Activated gamma-delta T cell treated with Interleukin-2 at 50 U/mL for 16 hours (primary cell): ENCODE results near the gene NLRP11.

Experiments used
- DNase-seq: peaks from one replicate; pipeline ENCODE4 v3.0.0-alpha.2; 2020

Gene NLRP11

DNA sequence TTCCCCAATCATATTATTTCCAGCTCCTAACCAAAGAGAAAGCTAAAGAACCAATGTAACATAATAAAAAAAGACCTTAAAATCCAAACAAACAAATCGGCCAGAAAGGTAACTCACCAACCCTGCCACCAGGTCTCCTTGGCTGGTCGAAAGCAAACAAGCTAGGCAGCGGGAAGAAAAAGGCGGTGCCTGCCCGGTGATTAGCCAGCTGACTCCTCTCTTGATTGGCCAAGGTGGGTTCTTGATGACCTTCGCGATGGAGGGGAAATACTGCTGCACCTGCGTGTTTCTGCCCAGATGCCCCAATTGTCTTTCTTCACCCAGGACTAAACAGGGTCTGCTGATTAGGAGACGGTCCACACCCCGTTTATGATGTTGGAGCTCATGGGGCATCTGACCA, at the start of gene NLRP11:
TSS of gene NLRP11 (minus strand) at position 154 of the 400 bp plus-strand sequence. CDS start 13,825 bp downstream, outside the sequence.
- no peak for DNase-seq

DNA sequence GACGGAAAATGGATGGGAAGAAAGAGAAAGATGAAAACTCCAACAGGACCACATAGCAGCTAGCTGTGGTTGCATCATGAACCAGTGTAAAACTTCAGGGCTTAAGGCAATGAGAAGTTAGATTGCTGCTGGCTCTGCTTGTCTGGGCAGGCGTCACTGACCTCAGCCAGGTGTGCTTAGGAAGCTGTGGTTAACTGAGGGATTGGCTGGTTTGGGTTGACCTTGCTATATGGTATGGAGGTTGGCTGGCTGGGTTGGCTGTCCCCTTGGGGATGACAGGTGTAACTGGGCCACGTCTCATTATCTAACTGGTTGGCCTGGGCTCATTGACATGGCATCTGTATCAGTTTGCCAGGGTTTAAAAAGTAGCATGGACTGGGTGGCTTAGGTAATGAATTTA, 45.4 kb upstream of the NLRP11 start:
- DNase-seq = no peak

DNA sequence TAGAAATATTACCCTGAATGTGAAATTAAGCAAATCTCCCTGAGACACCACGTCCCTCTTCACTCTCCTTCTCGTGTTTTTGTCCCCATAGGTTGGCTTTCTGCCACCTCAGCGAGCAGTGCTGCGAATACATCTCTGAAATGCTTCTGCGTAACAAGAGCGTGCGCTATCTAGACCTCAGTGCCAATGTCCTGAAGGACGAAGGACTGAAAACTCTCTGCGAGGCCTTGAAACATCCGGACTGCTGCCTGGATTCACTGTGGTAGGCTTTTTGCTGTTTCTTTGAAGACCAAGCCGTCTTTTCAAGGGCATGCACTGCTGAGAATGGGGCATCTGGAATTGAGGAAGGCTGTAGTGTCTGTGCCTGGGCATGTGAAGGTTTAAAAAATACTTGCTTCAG, 38.9 kb upstream of the NLRP11 start:
- no peak for DNase-seq

DNA sequence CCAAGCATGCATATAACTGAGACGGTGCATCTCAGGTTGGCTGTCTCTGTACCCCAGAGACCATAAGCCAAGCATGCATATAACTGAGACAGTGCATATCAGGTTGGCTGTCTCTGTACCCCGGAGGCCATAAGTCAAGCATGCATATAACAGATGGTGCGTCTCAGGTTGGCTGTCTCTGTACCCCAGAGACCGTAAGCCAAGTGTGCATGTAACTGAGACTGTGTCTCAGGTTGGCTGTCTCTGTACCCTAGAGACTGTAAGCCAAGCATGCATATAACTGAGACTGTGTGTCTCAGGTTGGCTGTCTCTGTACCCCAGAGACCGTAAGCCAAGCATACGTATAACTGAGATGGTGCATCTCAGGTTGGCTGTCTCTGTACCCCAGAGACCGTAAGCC, 35.3 kb upstream of the NLRP11 start:
- DNase-seq = no peak

DNA sequence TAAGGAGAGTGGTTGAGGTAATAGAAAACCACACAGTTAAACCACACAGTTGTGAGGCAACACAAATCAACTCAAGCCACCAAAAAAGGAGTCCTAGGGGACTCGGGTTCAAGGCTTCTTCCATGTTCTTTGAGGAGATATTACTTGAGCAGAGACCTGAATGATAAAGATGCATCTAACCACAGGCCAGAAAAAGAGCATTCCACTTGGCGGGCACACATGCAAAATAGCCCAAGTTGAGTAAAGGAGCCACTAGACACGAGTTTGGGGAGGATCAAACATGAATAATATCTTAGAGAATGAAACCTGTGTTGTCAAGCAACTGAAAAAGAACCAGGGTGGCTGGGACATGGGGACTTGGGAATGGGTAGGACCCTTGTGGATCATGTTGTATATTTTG, 34.7 kb upstream of the NLRP11 start:
- DNase-seq = no peak

DNA sequence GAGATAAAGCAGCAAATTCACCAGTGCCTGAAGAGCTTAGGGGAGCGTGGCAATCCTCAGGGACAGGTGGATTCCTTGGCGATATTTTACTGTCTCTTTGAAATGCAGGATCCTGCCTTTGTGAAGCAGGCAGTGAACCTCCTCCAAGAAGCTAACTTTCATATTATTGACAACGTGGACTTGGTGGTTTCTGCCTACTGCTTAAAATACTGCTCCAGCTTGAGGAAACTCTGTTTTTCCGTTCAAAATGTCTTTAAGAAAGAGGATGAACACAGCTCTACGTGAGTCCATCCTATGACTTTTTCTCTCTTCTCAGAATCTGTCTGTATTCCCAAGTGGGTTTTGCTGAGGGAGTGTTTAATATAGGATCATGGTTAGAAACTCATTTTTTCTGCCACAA, 27.2 kb upstream of the NLRP11 start:
- DNase-seq = no peak

DNA sequence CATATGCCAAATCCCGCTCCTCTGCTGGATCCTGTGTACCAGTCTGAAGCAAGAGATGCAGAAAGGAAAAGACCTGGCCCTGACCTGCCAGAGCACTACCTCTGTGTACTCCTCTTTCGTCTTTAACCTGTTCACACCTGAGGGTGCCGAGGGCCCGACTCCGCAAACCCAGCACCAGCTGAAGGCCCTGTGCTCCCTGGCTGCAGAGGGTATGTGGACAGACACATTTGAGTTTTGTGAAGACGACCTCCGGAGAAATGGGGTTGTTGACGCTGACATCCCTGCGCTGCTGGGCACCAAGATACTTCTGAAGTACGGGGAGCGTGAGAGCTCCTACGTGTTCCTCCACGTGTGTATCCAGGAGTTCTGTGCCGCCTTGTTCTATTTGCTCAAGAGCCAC, 26.6 kb upstream of the NLRP11 start:
- DNase-seq = no peak

DNA sequence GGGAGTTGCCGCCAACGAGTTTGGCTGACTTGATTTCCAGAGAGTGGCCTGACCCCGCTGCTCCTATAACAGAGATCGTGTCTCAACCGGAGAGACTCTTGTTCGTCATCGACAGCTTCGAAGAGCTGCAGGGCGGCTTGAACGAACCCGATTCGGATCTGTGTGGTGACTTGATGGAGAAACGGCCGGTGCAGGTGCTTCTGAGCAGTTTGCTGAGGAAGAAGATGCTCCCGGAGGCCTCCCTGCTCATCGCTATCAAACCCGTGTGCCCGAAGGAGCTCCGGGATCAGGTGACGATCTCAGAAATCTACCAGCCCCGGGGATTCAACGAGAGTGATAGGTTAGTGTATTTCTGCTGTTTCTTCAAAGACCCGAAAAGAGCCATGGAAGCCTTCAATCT, 26.2 kb upstream of the NLRP11 start:
- no peak for DNase-seq

DNA sequence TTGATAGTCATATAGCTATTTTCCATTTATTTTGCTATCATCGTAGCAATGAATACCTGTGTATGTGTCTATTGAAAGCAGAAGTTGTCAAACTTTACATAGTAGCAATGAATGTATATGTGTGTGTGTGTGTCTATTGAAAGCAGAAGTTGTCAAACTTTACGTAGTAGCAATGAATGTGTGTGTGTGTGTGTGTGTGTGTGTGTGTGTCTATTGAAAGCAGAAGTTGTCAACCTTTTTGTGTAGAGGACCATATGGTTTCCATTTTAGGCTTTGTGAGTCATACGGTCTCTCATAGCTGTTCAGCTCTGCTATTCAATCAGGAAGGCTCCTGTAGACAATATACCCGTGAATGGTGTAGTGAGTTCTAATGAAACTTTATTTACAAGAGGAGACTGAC, 25.4 kb upstream of the NLRP11 start:
- no peak for DNase-seq

DNA sequence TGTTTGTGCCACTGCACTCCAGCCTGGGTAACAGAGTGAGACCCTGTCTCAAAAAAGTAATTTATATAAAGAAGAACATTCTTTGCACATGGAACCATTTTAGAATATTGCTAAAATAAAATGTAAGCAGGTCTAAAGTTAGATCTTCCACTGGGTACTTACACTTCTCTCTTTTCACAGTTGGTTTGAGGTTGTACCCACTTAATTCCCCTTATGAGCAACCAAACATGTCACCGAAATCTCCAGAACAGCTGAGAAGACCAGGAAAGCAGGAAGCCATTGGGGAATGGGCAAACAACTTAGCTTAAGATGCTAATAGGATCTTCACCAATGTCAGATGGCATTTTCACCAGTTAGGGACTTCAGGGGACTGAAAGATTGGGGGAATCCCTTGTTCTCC, 23.4 kb upstream of the NLRP11 start:
- DNase-seq = no peak

DNA sequence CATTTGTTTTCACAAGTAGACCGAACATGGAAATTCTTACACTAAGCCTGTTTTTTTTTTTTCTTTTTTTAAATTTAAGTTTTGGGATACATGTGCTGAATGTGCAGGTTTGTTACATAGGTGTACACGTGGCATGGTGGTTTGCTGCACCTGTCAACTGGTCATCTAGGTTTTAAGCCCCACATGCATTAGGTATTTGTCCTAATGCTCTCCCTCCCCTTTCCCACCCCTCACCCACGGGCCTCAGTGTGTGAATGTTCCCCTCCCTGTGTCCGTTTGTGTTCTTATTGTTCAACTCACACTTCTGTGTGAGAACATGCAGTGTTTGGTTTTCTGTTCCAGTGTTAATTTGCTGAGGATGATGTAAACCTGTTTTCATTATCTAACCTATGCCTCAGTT, 7.1 kb upstream of the NLRP11 start:
- DNase-seq = no peak

DNA sequence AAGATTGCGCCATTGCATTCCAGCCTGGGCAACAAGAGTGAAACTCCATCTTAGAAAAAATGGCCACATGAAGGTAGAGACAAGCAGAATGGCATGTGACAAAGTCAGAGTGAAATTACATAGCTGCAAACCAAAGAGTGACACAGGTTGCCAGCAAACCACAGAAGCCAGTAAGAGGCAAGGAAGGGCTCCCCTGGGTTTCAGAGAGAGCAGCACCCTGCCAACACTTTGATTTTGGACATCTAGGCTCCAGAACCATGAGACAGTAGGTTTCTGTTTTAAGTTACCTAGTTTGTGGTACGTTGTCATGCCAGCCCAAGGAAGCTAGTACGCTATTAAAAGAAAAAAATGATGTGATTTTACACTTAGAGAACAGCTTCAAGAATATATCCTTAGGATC, 6.5 kb upstream of the NLRP11 start:
- DNase-seq = no peak

DNA sequence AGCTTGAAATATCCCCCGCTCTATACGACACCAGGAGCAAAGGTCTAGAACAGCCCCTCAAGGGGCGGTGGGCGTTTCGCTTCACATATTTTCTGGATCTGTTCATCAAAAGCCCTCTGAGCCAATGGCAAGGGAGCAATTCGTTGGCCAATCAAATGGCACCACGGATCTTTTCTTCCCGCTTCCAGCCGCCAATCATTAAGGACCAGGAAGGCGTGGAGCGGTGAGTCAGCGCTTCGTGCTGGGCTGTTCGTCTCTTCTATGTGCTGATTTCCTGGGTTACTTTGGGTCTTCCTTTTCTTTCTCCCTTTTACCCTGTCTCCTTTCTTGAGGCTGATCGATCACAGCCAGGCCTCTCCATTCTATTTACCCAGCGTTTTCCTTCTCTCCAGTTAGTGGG, 4.5 kb upstream of the NLRP11 start, which contains the start of gene NLRP4:
TSS of gene NLRP4 (plus strand) at position 201 of the 400 bp plus-strand sequence. CDS start 15,541 bp downstream, outside the sequence.
- DNase-seq = no peak

DNA sequence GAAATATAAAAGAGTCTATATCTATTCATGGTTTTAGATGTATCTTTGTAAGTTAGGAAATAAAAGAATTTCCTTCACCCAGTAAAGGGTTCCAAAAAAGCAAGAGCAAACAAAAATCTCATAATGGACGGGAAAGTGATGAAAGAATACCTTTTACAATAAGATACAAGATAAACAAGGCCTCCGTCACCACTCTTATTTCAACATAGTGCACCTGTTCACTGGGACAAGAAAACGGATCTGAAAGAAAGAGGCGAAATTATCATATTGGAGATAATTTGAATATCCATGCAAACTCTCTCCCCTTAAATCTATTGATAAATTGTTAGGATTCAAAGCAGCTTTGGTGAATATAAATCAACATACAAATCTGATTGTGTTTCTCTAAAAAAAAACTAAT, 877 bp upstream of the NLRP11 start:
- DNase-seq = no peak

DNA sequence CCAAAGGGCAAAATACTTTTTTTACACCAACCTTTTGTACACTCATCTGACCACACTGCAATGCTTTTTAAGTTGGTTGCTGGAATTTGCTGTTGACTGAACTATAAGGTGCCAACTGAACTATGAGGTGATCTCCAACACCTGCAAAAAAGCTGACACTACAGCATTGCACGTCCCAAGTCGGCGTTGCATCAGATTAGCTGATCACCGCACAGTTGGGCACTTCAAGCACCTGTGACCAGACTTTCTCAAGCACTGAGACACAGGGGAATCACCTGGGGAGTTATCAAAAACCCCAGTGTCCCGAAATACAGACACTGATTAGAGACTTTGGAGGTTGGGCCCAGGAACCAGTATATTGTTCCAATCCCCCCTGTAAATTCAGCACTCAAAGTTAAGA, 1.1 kb downstream of the NLRP11 start:
- DNase-seq = no peak

DNA sequence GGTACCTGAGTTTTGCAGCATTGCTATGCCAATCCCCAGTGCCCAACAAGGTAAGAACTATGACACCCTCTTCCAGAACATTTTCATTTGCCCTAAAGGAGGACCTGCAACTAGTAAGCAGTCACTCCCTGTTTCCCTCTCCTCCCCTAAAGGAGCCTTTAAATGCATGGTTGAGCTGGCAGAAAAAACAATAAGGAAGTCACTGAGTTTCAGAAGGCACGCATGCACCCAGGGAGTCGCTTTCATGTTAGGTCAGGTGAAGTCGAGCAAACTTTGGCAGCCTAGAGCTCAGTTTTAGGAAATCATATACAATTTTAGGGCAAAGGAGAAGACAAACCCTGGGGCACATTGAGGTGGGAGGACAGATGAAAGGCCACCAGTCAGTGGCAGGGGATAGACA, 11.8 kb downstream of the NLRP11 start:
- no peak for DNase-seq

DNA sequence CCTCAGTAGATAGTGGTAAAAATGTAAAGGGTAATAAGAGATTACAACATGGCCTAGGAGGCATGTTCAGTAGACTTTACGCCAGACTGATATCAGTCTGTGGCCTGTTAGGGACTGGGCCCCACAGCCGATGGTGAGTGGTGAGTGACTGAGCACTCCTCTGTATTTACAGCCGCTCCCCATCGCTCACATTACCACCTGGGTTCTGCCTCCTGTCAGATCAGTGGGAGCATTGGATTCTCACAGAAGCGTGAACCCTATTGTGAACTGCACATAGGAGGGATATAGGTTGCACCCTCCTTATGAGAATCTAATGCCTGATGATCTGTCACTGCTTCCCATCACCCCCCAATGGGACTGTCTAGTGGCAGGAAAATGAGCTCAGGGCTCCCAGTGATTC, 17.9 kb downstream of the NLRP11 start:
- no peak for DNase-seq

DNA sequence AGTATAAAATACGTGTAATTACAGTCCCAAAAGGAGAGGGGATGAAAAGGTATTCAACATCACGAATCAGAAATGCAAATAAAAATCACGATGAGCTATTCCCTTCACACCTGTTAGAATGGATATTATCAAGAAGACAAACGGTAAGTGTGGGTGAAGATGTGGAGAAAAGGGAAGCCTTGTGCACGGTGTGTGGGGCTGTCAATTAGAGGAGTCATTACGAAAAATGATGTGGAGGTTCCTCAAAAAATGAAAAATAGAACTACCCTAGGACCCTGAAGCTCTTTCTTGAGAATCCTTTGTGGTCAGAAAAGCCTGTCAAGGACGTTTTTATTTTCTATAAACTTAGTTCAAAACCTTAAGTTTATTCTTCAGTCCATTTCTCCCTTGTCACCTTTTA, 19.4 kb downstream of the NLRP11 start:
- DNase-seq = no peak

DNA sequence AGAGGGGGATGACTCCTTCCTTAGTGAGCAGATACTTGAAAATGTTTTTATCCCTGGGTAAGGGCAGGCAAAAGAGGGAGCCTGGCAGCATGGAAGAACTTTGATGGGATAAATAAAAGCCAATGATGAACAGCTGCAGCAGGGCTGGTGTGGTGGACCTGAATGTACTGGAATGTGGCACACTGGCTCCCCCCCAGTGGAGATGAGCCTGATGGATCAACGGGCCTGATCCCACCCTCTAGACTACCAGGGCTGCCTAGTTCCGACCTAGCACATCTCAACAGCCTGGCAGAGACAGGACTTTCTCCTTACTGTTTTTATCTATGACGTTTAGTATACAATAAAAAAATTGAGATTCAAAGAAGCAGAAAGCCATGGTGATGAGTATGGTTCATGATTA, 20.5 kb downstream of the NLRP11 start:
- no peak for DNase-seq

DNA sequence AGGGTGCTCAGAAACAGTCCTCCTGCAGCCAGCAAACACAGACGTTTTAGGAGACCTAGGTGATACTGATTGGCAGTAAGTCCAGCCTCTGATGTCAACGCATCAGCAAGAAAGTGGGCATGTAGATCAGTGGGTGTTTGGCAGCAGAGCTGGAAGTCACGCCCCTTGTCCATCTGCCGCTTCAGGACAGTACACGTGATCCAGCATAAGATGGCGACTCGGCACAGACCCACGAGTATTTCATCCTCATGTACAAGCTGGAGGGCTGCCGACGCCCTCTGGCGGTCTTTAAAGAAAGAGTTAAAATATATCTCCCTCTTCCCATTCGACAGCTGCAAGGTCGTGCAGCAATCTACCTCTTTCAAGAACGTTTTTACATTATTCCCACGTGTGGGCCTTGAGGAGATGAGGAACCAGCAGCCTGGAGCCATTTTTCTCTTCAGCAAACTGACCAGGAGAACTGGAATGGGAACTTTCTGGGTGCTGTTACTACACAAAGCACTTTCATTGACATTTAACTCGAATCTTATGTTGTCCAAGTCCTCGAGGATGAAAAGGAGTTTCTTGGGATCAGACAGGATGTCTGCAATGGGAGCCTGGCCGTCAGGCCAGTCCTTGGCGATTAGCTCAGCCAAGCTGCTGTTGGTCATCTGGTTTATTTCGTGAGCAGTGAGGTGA, 22.3 kb downstream of the NLRP11 start:
- DNase-seq = no peak

DNA sequence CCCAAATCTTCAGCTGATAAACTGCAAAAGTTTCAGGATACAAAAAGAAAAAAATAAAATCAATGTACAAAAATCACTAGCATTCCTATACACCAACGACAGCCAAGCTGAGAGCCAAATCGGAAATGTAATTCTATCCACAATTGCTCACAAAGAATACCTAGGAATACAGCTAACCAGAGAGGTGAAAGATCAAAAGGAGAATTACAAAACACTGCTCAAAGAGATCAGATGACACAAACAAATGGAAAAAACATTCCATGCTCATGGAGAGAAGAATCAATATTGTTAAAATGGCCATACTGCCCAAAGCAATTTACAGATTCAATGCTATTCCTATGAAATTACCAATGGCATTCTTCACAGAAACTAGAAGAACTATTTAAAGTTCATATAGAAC, 29.5 kb downstream of the NLRP11 start:
- DNase-seq = no peak

DNA sequence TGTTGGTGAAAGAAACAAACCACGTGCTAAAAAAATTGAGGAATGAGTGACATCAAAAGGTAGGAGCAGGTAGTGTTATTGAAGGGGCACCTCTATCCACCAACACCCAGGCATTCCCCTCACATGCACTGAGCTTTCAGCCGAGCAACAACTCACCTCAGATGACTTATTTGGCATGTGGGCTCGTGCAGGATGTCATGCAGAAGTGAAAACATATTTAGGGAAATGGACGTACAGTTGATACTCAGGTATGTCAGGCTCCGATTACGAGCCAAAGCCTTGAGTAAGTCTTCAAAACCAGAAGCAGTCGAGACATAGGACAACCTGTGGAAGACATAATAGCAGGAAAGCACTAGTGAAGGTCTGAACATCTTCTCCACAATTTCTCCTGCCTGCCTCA, 30.4 kb downstream of the NLRP11 start:
- DNase-seq = no peak

DNA sequence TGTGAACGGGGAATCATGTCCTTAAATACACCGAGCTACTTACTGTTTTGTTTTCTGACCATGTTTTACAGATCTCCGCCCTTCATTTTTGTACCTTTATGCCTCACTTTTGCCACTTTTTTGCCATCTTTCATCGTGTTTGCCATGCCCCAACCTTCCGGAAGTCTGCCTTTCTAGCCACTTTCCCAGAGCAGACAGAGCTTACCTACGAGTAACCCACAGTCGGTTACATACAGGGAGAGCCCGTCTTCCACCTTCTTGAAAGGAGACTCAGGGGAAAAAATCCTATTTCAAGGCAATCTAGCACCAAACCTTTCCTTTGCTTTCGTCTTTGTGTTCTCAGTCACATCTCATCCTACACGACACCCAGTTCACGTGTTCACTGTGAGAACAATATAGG, 36.8 kb downstream of the NLRP11 start:
- DNase-seq = no peak

DNA sequence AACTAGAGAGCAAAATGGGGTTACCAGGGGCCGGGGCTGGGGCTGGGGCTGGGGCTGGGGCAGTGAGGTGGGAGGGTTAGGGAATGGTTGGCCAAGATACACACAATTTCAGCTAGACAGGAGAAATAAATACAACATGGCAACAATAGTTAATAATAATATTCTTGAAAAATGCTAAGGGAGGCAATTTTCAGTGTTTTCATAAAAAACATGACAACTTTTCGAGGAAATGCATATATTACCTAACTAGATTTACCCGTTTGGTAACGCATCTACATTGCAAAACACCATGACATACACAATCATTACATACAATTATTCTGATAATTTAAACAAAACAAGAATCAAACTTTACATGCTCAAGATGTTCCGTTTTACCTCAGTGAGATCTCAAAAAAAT, 50.7 kb downstream of the NLRP11 start:
- DNase-seq = no peak

DNA sequence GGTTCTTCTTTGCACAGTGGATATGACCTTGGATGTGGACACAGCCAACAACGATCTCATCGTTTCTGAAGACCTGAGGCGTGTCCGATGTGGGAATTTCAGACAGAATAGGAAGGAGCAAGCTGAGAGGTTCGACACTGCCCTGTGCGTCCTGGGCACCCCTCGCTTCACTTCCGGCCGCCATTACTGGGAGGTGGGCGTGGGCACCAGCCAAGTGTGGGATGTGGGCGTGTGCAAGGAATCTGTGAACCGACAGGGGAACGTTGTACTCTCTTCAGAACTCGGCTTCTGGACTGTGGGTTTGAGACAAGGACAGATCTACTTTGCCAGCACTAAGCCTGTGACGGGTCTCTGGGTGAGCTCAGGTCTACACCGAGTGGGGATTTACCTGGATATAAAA, 53.5 kb downstream of the NLRP11 start:
- no peak for DNase-seq

DNA sequence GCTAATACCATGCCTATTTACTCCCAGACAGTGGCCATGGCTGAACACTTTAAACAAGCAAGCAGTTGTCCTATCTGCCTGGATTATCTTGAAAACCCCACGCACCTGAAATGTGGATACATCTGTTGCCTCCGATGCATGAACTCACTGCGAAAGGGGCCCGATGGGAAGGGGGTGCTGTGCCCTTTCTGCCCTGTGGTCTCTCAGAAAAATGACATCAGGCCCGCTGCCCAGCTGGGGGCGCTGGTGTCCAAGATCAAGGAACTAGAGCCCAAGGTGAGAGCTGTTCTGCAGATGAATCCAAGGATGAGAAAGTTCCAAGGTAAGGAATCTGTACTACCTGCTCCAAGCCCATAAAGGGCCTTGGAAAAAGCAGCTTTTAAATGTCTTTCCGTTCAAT, 54.3 kb downstream of the NLRP11 start:
- no peak for DNase-seq
